ENCODE data around the gene ADD2.
"Not testable (repeated sequence)": the region's sequence is repeated elsewhere in the genome, so short reads cannot be mapped to it uniquely, and the experiment has no call there.

ADD2 gene

DNA sequence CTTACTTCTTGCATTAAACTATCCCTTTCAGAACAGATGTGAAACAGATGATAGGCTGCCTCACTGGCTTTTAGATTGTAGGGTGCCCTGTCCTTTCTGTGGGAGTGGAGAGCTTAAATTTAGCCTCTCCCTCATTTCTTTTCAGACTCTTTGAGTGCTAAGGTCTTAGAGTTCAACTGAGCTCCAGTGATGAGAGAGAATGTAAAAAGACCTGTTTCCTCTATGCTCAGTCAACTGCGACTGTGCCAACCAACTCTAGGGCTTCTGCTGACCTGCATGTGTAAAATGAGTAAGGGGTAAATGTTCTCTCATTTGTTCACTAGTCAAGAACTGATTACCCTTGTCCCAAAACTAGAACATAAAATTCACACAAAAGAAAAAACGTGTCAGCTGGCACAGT is 109.5 kb downstream of the ADD2 start:
- no peak for DNase-seq (ENCODE audit: extremely low read depth, low read depth)
- TF ChIP-seq, protein P1, sequence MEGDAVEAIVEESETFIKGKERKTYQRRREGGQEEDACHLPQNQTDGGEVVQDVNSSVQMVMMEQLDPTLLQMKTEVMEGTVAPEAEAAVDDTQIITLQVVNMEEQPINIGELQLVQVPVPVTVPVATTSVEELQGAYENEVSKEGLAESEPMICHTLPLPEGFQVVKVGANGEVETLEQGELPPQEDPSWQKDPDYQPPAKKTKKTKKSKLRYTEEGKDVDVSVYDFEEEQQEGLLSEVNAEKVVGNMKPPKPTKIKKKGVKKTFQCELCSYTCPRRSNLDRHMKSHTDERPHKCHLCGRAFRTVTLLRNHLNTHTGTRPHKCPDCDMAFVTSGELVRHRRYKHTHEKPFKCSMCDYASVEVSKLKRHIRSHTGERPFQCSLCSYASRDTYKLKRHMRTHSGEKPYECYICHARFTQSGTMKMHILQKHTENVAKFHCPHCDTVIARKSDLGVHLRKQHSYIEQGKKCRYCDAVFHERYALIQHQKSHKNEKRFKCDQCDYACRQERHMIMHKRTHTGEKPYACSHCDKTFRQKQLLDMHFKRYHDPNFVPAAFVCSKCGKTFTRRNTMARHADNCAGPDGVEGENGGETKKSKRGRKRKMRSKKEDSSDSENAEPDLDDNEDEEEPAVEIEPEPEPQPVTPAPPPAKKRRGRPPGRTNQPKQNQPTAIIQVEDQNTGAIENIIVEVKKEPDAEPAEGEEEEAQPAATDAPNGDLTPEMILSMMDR (IDR thresholded peaks at IDR 0.05; ENCODE audit: low read depth, low read length): no peak

DNA sequence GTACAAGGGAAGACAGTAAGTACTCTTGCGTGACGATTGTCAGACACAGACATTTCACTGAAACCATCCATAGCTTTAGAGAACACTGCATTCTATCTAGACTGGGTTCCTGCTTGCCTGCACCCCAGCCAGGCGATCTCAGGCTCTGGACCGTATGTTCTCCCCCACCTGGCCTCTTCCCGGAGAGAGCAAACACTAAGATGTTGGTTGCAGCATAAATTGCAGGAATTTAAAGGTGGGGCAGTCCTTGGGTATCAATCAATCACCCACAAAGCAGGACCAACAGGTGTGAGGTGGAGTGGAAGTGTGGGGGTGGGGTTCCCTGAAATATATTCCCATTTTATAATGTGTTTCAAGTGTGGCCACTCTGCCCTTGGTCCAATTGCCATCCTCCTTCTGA is 110.8 kb downstream of the ADD2 start:
- TF ChIP-seq, protein P1 (IDR thresholded peaks at IDR 0.05; ENCODE audit: low read depth, low read length): no peak
- DNase-seq (ENCODE audit: extremely low read depth, low read depth): no peak

DNA sequence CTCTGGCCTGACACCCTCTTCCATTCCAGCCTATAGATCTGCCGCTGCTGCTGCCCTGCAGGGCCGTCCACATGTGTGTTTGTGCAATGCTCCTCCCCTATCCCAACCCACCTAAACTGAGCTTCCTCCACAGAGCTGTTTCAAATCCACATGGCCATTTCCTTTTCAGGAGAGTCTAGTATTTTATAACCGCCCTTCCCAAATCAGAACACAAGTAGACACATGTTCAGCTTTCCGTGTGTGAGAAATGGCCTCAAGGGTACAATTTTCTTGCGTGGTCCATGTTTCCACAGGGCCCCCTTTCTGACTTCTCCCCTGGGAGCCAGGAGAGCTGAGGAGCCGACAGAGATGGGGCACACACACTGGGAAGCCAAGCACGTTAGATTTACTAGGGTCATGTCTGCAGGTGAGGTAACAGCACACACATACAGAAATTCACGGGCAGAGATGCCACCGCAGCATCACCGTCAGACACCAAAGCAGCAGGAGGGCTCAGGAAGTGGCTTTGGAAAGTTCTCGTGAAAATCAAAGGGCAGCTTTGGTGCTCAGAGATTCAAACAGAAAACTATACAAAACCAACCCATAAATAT is 111.5 kb downstream of the ADD2 start:
- TF ChIP-seq, protein P1 (IDR thresholded peaks at IDR 0.05; ENCODE audit: low read depth, low read length): no peak
- DNase-seq (ENCODE audit: extremely low read depth, low read depth): no peak

DNA sequence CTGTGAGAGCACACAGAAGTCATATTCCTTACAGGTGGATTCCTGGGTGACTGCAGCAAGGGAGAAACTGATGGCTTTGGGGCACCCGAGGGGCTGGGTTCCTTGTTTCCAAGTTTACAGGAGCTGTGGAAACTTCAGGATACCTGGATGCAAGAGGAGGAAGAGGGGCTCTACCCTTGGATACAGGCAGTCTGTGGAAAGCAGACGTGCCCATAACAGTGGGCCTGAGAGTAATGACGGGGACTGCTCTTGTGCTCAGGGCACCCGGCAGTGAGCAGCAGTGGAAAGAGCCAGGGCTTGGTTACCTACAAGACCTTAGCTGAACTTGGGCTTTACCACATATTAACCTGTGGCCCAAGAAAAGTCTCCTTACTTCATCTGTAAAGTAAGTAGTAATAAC is 112.2 kb downstream of the ADD2 start:
- DNase-seq (ENCODE audit: extremely low read depth, low read depth): no peak
- TF ChIP-seq, protein P1 (IDR thresholded peaks at IDR 0.05; ENCODE audit: low read depth, low read length): no peak

DNA sequence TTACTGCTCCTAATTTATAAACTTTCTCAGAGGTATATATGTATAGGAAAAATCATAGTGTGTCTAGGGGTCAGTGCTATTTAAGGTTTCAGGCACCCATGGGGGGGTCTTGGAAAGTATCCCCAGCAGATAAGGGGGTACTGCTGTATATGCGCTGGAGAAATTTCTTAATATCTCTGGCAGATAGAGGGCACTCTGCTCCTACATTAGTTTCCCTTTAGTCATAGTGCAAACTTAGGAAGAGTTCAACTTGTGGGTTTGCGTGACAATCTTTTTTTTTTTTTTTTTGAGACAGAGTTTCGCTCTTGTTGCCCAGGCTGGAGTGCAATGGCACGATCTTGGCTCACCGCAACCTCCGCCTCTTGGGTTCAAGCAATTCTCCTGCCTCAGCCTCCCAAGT is 112.8 kb downstream of the ADD2 start:
- DNase-seq (ENCODE audit: extremely low read depth, low read depth): not testable (repeated sequence)

DNA sequence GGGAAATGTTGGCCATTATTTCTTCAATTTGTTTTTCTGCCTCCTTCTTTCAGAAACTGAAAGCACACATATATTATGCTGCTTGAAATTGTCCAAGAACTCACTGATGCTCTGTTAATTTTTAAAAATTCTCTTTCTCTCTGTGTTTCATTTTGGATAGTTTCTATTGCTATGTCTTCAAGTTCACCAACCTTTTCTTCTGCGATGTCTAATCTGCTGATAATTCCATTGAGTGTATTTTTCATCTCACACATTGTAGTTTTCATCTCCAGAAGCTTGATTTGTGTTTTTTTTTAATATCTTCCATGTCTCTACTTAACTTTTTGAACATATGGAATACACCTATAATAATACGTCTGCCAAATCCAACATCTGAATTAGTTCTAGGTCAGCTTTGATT is 116.3 kb downstream of the ADD2 start:
- TF ChIP-seq, protein P1 (IDR thresholded peaks at IDR 0.05; ENCODE audit: low read depth, low read length): no peak
- no peak for DNase-seq (ENCODE audit: extremely low read depth, low read depth)

DNA sequence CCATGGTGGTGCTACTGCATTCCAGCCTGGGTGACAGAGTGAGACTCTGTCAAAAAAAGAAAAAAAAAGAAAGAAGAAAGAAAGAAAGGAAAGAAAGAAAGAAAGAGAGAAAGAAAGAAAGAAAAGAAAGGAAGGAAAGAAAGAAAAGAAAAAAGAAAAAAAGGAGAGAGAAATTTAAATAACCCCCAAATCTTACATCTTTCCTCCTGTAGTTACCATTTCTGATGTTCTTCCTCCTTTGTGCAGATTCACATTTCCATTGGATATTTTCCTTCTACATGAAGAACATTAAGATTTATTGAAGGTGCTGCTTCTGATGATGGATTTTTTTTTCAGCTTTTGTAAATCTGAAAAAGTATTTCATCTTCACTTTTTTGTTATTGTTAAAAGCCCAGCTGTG is 117.0 kb downstream of the ADD2 start:
- DNase-seq (ENCODE audit: extremely low read depth, low read depth): no peak
- TF ChIP-seq, protein P1 (IDR thresholded peaks at IDR 0.05; ENCODE audit: low read depth, low read length): no peak

DNA sequence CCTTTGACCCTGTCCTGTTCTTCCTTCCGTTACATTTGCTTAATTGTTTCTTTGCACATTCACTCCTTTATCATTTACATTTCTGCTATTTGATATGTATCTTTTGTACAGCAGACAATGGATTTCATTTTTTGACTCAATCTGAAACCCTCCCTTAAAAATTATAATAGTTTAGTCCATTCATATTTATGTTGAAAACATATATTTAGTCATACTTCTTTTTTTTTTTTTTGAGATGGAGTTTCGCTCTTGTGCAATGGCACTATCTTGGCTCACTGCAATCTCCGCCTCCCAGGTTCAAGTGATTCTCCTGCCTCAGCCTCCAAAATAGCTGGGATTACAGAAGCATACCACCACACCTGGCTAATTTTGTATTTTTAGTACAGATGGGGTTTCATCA is 119.0 kb downstream of the ADD2 start:
- DNase-seq (ENCODE audit: extremely low read depth, low read depth): no peak
- TF ChIP-seq, protein P1 (IDR thresholded peaks at IDR 0.05; ENCODE audit: low read depth, low read length): no peak
